OCI-LY3 (cell line): ENCODE measurements around the gene GOLT1A.

ENCODE experiments used
- CTCF ChIP-seq: fragments of 200-600, 300-600 bp; sonication (generic); IDR thresholded peaks from 2 replicates; pipeline ENCODE4 v1.5.1; 2014; ENCODE audit warnings: antibody characterized with exemption, low read length, low read depth
- EZH2phosphoT487 ChIP-seq: fragments of 200-600 bp; shearing (Covaris generic); IDR thresholded peaks from 2 replicates; pipeline ENCODE4 v1.6.1; 2018; ENCODE audit warnings: antibody characterized with exemption, mixed run types, low read depth

- TF ChIP-seq CTCF (no peak), EZH2phosphoT487 (no peak)
Measured at GRCh38 chr1:204167730-204168129, 46.1 kb downstream of the GOLT1A start.
